Stimulated activated naive CD8-positive, alpha-beta T cell treated with anti-CD3 and anti-CD28 coated beads, Interleukin-15, amount 100 ng/mL, for 72 hours (primary cell): ENCODE results near the gene FAM83C.
"Not testable (repeated sequence)": the region's sequence is repeated elsewhere in the genome, so short reads cannot be mapped to it uniquely, and the experiment has no call there.

Experiments used
- ATAC-seq: fragments of 150-1000 bp; cut with Tn5 transposase; 2 replicates; pipeline ENCODE4 v1.10.0; 2021; ENCODE audit warnings: mild to moderate bottlenecking, moderate library complexity
- DNase-seq, 2 donors: peaks; one replicate each; pipeline ENCODE4 v3.0.0; 2021 to 2022
- H3K27ac Mint-ChIP-seq, 2 donors: one replicate each; pipeline ENCODE4 v1.8.0; 2022; ENCODE audit warnings: mild to moderate bottlenecking in 2 of 2, mixed read lengths in 2 of 2, moderate library complexity in 2 of 2
- H3K27me3 Mint-ChIP-seq: one replicate; pipeline ENCODE4 v1.8.0; 2022; ENCODE audit warnings: mixed read lengths
- H3K4me1 Mint-ChIP-seq: one replicate; pipeline ENCODE4 v1.8.0; 2022; ENCODE audit warnings: mild to moderate bottlenecking, mixed read lengths
- H3K4me3 Mint-ChIP-seq, 2 donors: one replicate each; pipeline ENCODE4 v1.8.0; 2022; ENCODE audit warnings: mild to moderate bottlenecking in 2 of 2, mixed read lengths in 2 of 2, moderate library complexity in 1 of 2
- H3K9me3 Mint-ChIP-seq, 2 donors: one replicate each; pipeline ENCODE4 v1.8.0; 2022; ENCODE audit warnings: mixed read lengths in 2 of 2

The FAM83C gene

DNA sequence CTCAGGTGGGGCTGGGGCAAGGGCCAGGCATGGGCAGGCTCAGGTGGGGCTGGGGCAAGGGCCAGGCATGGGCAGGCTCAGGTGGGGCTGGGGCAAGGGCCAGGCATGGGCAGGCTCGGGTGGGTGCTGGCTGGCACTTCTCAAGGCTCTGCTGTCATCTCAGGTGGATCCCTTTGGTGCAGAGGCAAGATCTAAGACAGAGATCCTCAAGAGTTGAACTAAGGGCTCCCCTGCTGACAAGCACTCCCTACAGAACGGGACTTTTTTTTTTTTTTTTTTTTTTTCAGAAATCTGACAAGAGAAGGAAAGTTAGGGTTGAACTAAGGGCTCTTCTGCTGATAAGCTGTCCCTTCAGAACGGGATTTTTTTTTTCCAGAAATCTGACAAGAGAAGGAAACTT lies 39.2 kb downstream of the FAM83C start:
- ATAC-seq, result no peak
- no peak overlapping the region for H3K4me3 Mint-ChIP-seq
- H3K4me1 Mint-ChIP-seq, result peaks cover 23% of the 10 kb centered on the region
- no peaks in the 10 kb centered on the region for H3K9me3 Mint-ChIP-seq
- no peak for DNase-seq
- H3K27ac Mint-ChIP-seq, result peak overlapping the region; percentile 34 to 65
- H3K27me3 Mint-ChIP-seq, result no peaks in the 10 kb centered on the region

- ATAC-seq, DNase-seq, H3K27me3 Mint-ChIP-seq, H3K9me3 Mint-ChIP-seq: not testable (repeated sequence)
- peaks cover 23% of the 10 kb centered on the region for H3K4me1 Mint-ChIP-seq
- H3K4me3 Mint-ChIP-seq, result peak overlapping the region; percentile 36 to 47
- H3K27ac Mint-ChIP-seq, result peak overlapping the region; percentile 95
Measured at GRCh38 chr20:35252598-35252997, 39.6 kb downstream of the FAM83C start.

DNA sequence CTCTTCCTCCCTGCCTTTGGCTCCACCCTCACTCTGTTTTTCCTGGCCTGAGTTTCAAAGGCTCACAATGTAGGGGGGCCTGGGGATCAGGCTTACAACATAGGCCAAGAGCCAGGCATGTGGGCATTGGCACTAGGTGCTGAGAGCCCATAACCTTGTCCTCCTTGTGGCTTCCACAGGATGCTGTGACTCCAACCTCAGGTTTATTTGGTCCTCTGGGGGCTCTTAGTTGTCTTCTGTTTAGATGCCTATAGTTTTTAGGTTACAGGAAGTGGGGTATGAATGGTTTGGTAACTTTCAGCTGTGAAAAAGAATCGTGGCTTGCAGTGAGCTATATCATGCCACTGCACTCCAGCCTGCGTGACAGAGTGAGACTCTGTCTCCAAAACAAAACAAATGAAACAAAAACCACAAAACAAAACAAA lies 40.2 kb downstream of the FAM83C start:
- Mint-ChIP-seq H3K4me1 (peaks cover 23% of the 10 kb centered on the region), H3K27ac (peak overlapping the region; percentile 95), H3K4me3 (peak overlapping the region; percentile 36 to 47), H3K27me3 (no peaks in the 10 kb centered on the region), H3K9me3 (no peaks in the 10 kb centered on the region)
- ATAC-seq, result peak; percentile 97
- DNase-seq, result peak in 1 of 2 donors; percentile 52

GRCh38 chr20:35251613-35251940 lies 40.6 kb downstream of the FAM83C start:
- ATAC-seq, result no peak
- H3K4me3 Mint-ChIP-seq, result no peak overlapping the region
- H3K4me1 Mint-ChIP-seq, result peaks cover 23% of the 10 kb centered on the region
- H3K9me3 Mint-ChIP-seq, result no peaks in the 10 kb centered on the region
- H3K27me3 Mint-ChIP-seq, result no peaks in the 10 kb centered on the region
- H3K27ac Mint-ChIP-seq, result peak overlapping the region in 1 of 2 donors; percentile 76
- no peak for DNase-seq

DNA sequence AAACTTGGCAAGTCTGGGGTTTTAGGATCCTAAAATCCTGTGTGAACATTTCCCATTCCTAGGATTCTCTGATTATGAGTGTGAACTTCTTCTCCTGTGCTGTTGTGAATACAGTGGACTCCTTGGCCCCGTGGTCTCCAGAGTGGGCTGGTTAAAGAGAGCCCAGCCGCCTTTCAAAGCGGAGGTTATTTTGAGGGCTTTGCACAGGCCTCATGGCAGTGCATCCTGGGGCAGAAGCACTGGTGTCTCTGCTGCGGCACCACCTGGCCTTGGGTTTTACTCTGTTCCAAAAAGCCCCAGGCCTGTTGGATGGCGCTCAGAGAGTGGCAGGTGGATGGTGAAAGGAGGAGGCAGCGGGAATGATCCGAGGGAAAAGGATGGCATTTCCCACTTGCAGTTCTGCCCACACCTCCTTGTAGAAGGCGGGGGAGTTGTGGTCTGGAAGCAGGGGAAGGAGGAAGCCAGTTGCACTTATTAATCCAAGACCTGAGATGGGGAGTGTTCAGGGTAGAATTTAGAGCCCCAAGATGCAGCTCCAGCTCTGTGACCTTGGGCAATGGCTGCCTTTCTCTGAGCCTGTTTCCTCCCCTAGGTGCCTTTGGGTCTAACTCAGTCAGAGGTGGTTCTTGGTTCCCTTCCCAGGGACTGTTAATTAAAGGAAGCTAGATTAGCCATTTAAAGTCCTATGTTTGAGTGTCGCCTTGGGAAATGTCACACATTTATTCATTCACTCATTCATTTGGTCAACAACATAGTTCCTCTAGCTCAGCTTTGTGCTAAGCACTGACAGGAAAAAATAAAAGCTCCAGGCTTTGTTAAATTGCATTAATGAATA lies 43.4 kb downstream of the FAM83C start:
- H3K4me3 Mint-ChIP-seq, result no peak overlapping the region
- H3K4me1 Mint-ChIP-seq, result peaks cover 23% of the 10 kb centered on the region
- ATAC-seq (no peak), DNase-seq (no peak)
- no peaks in the 10 kb centered on the region for H3K9me3 Mint-ChIP-seq
- H3K27me3 Mint-ChIP-seq, result no peaks in the 10 kb centered on the region
- H3K27ac Mint-ChIP-seq, result no peak overlapping the region

GRCh38 chr20:35246723-35247122 lies 45.5 kb downstream of the FAM83C start:
- Mint-ChIP-seq H3K27ac (no peak overlapping the region), H3K27me3 (no peaks in the 10 kb centered on the region), H3K9me3 (no peaks in the 10 kb centered on the region), H3K4me3 (no peak overlapping the region), H3K4me1 (peaks cover 14% of the 10 kb centered on the region)
- no peak for DNase-seq
- ATAC-seq, result no peak

GRCh38 chr20:35243986-35244385 lies 48.2 kb downstream of the FAM83C start:
- H3K27ac Mint-ChIP-seq, result no peak overlapping the region
- no peaks in the 10 kb centered on the region for H3K9me3 Mint-ChIP-seq
- no peak for DNase-seq
- ATAC-seq, result no peak
- H3K4me3 Mint-ChIP-seq, result no peak overlapping the region
- no peaks in the 10 kb centered on the region for H3K4me1 Mint-ChIP-seq
- H3K27me3 Mint-ChIP-seq, result no peaks in the 10 kb centered on the region

DNA sequence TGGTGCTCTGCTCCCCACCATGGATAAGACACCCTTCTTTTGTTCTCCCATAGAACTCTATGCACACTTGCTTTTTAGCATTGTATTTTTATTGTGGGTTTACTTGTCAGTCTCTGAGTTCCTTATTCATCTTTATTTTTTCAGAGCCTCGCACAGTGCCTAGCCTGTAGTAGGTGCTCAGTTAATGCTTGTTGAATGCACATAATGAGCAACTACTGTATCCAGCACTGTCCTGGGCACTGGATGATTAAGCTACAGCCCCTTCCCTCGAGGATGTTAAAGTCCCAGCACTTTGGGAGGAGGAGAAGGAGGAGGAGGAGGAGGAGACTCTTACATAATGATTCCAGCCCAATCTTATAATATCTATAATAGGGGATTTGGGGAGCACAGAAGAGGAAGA lies 48.9 kb downstream of the FAM83C start:
- H3K9me3 Mint-ChIP-seq, result no peaks in the 10 kb centered on the region
- no peak for ATAC-seq
- H3K27ac Mint-ChIP-seq, result no peak overlapping the region
- no peak overlapping the region for H3K4me3 Mint-ChIP-seq
- no peaks in the 10 kb centered on the region for H3K4me1 Mint-ChIP-seq
- no peaks in the 10 kb centered on the region for H3K27me3 Mint-ChIP-seq
- DNase-seq, result no peak

- ATAC-seq (no peak), DNase-seq (no peak)
- no peak overlapping the region for H3K27ac Mint-ChIP-seq
- H3K27me3 Mint-ChIP-seq, result no peaks in the 10 kb centered on the region
- H3K9me3 Mint-ChIP-seq, result no peaks in the 10 kb centered on the region
- H3K4me1 Mint-ChIP-seq, result no peaks in the 10 kb centered on the region
- H3K4me3 Mint-ChIP-seq, result no peak overlapping the region
Measured at GRCh38 chr20:35240811-35241293, 51.4 kb downstream of the FAM83C start.

- DNase-seq, result no peak
- no peak for ATAC-seq
- Mint-ChIP-seq H3K27me3 (no peaks in the 10 kb centered on the region), H3K4me1 (no peaks in the 10 kb centered on the region), H3K9me3 (no peaks in the 10 kb centered on the region), H3K4me3 (no peak overlapping the region), H3K27ac (no peak overlapping the region)
Measured at GRCh38 chr20:35240083-35240810, 52.0 kb downstream of the FAM83C start.

- Mint-ChIP-seq H3K27ac (no peak overlapping the region), H3K27me3 (no peaks in the 10 kb centered on the region), H3K4me3 (no peak overlapping the region), H3K9me3 (no peaks in the 10 kb centered on the region), H3K4me1 (no peaks in the 10 kb centered on the region)
- ATAC-seq, result no peak
- no peak for DNase-seq
Measured at GRCh38 chr20:35238735-35239134, 53.5 kb downstream of the FAM83C start.

GRCh38 chr20:35238170-35238569 lies 54.1 kb downstream of the FAM83C start:
- DNase-seq, result no peak
- Mint-ChIP-seq H3K4me3 (no peak overlapping the region), H3K4me1 (no peaks in the 10 kb centered on the region), H3K9me3 (no peaks in the 10 kb centered on the region), H3K27me3 (no peaks in the 10 kb centered on the region), H3K27ac (no peak overlapping the region)
- no peak for ATAC-seq

GRCh38 chr20:35237486-35237885 lies 54.7 kb downstream of the FAM83C start:
- H3K4me1 Mint-ChIP-seq, result no peaks in the 10 kb centered on the region
- ATAC-seq, result no peak

DNA sequence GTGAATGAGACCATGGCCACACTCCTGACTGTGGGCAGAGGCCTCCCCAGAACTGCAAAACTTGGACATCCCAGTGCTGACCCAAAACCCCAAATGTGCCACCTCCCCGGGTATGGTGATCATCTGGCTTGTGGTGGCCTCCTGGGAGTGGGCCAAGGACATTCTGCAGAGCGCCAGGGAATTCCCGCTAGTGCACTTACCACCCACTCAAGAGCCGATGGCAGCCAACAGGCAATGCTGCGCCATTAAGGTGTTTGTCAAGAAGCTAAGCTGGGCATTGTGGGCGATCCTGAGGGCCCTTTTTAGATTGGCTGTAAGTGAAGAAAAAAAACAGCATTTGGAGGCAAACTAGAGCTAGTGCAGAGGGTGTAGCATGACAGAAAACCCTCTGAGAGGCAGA lies 56.3 kb downstream of the FAM83C start:
- Mint-ChIP-seq H3K27me3 (no peaks in the 10 kb centered on the region), H3K9me3 (no peaks in the 10 kb centered on the region), H3K4me3 (no peak overlapping the region), H3K27ac (no peak overlapping the region), H3K4me1 (no peaks in the 10 kb centered on the region)
- DNase-seq (no peak), ATAC-seq (no peak)

More at GRCh38 chr20:35237486-35237885, 54.7 kb downstream of the FAM83C start:
- DNase-seq, result no peak
- H3K9me3 Mint-ChIP-seq, result no peaks in the 10 kb centered on the region
- H3K27ac Mint-ChIP-seq, result no peak overlapping the region
- no peaks in the 10 kb centered on the region for H3K27me3 Mint-ChIP-seq
- H3K4me3 Mint-ChIP-seq, result no peak overlapping the region
